Stimulated activated CD4-positive, alpha-beta T cell treated with anti-CD3 and anti-CD28 coated beads, Interleukin-1b, Interleukin-23, amount 100 ng/mL, for 48 hours (primary cell): ENCODE measurements around the gene CYP46A1.

Experiments used
- DNase-seq: peaks from one replicate; pipeline ENCODE4 v3.0.0-alpha.2; 2020

CYP46A1 gene

DNA sequence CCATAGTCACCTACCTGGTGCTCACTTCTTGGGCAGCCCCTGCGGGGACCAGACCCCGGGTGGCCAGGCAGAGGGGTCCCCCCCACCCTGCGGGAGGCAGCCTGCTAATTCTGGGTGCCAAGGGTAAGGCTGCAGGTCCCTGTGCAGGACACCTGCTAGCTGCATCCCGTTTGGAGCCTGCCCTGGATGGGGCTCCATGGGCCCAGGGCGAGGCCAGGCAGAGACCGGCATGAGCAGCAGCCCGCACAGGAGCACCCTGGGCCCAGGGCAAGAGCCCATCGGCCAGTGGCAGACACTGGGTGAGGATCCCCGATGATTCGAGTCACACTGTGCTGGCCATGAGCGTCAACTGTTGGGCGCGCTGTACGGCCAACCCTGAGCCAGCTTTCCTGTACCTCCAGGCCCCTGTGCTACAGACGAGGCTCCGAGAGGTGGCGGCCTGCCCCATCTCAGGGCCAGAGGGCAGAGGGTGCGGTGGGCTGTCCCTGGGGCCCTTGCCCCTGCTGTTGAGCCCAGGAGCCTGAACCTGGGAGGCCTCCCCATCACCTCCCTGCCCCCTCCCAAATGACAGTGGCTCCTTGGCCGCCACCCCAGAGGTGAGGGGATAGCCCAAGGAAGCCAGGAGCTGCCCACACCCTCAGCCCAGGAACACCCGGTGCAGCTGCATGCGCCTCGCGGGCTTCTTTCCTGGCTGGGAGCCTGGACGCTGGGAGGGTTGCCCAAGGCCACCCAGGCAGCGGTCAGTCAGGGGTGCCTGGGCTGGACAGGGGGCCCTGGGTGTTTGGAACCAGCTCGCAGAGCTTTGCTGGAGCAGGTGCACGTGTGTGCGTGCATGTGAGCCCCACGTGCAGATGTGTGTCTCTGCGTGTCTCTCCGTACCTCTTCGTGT, 47.7 kb downstream of the CYP46A1 start:
- no peak for DNase-seq

DNA sequence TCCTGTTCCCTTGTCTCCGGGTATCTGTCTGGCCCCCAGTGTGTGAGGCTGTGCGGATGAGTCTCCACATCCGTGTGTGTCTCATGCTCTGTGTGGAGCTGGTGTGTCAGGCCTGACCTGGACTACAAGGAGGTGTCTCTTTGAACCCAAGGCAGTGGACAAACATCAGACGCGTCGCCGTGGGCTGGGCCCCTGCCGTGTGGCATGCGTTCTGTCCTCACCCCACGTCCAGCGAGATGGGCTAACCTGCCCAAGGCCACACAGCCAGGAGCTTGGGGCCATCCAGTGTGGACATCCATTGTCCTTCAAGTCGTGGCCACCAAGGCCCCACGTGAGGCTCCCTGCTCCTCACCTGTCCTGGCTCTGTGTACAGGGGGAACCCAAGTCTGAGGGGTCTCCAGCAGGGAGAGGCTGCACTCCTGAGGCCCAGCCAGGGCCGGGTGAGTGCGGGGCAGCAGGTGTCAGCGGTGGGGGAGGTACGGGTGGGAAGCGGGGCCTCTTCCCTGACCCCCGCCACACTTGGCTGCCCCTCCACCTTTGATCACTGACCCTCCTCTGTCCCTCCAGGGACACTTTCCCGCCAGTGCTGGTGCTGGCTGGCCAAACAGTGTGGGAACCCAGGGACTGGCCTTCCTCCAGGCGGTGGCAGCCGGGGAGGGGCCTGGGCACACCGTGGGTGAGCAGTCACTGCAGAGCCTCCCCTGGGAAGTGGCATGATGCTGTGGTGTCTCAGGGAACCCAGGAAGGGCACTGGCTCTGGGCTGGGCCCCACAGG, 48.5 kb downstream of the CYP46A1 start:
- no peak for DNase-seq

DNA sequence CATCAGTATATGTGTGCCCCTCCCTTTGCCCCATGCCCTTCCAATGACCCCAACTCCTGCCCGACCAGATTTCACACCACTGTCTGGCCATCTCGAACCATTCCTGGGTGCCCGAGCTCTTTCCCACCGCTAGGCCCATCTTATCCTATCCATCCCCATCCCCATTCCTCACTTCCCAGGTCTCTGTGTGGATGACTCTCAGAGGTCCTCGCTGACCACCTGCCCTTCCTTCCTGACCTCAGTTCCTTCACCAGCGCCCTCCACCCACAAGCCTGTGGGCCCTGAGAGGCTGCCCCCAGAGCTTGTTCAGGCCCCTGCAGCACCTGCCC, 49.1 kb downstream of the CYP46A1 start:
- no peak for DNase-seq

DNA sequence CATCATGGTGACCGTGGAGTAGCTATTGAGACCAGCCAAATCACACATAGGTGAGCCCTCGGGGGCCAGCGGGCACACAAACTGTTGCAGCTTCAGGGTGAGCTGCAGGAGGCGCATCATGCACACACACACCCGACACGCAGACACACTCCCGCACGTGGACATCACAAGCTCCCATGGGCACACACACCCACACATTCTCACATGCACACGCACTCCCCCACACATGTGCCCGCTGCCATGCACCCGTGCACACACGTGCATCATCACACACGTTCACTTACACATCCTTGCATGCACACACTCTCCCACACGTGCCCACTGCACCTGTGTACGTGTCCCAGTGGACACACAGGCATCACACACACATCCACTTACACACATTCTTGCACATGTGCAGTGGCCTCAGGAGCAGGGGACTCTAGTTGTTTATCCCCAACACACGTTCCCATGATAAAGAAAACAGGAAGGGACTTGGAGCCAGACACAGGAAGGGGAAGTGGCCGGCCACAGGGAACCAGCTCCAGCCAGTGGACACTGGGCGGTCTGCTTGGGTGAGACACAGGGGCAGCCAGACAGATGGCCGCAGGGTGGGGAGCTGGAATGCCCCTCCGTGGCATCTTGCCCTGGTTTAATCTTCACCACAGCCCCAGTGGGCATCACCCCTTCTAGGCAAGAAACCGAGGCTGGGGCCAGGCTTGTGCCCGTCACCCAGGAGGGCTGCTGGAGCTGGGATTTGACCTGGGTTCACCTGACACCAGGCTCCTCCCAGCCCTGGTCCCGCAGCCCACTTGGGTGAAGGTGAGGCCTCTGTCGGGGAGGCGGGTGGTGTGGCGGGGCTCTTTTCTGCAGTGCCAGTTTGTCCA, 49.7 kb downstream of the CYP46A1 start:
- no peak for DNase-seq

DNA sequence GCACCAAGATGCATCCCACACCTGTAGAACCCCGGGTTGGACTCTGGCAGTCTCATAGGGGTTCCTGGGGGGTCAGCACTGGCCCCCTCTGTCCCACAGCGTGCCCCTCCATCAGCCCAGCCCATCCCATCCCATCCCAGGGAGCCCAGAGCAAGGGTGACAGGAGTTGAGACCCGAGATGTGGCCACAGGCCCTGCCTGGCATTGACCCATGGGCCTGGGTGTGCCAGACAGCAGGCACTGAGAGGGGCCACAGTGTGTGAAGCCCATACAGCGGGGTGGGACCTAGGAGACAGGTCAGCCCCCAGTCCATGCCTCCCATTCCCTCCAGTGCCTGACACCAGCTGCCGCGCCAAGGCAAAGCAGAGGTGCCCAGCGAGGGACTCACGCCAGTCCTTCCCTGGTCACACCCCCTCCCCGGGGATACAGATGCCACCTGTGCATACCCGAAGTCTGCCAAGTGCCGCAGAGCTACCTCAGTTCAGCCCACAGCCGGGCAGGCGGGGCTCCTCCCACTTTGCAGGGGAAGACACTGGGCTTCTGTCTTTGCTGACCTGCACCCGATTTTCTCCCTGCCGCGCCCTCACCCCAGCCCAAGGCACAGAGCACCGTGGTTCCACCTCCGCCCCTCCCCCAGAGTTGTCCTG, 50.4 kb downstream of the CYP46A1 start:
- DNase-seq: no peak

DNA sequence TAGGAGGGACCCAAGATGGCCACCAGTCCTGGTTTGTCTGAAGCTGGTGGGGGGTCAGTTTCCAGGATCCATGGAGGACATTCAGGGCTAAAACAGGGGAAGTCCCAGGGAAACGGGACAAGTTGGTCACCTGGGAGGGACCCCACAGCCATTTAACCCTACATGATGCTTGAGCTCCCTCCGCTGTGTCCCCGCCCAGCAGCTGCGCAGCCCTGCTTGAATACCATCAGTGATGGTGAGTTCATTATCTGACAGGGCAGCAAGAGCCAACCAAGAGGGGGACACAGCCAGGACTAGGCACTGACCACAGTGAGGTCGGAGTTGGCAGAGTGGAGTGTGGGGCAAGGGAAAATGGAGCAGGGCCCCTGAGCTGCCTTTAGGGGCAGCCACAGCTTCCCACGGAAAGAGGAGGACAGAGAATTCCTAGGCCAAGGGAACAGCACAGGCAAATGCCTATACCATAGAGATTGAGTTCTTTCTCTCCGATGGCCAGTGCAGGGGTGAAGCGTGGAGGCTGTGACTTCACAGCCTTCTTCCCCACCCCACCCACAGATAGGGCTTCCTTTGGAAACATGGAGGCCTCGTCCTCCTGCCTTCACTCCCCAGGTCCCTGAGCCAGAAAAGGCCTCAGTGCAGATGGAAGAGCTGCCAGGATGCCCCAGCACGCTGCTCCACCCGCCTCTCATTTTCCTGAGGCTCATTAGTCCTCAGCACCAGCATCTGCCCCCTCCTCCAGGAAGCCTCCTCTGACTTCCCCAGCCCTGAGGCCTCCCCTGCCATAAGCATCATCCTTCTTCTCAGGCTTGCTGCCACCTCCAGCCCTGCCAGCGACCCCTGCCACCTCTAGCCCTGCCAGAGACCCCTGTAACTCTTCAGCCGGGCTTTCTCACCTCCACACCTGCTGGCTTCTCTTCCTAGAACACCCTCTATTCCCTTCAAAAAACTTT, 51.4 kb downstream of the CYP46A1 start:
- no peak for DNase-seq

DNA sequence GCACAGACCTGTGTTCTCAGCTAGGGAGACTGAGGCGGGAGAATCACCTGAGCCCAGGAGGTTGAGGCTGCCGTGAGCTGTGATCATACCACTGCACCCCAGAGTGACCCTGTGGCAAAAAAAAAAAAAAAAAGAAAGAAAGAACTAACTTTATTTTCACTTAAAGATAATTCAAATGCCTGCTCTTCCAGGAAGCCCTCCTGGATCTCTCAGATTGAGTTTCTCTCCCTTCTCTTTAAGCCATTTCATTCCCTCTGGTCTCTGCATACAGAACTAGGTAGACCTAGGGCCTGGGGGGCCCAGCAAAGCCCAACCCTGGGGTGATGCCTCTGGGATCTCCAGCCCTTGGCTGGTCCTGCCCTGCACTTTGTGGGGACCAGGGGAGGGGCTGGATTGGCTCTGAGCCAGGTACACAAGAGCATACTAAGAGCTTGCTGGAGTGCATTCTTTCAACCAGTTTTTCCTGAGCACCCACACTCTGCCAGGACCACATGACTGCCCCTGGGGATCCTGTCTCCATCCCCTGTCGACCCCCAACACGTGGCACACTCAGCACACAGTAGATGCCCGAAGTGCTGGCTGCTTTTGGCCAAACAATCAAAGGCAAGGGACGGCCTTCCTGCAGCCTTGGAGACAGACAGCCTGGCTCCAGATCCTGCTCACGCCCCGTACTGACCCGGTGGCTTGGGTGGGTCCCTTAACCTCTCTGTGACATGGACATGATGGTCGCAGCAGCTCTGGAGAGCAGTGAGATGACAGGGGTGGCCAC, 52.7 kb downstream of the CYP46A1 start:
- DNase-seq: no peak

DNA sequence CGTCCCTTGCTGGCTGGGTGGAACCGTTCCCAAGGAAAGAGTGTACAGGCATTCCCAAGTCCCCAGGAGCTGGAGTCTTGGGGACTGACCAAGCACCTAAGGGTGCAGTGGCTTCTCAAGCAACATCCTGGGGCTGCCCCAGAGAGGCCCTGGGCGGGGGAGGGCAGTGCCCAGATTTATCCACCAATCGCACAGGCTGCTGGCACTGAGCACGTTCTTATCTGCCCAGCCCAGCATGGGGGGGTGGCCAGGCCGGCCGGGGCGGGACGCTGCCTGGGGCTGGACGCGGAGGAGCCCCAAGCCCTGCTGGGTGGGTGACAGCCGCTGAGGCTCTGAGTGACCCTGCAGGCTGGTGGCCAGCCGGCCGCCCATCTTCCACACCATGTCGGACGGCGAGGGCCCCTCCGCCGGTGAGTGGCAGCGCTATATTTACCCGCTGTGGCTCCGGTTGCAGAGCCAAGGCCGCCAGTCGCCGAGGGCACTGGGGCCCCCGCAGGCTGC, 53.4 kb downstream of the CYP46A1 start:
- DNase-seq: no peak

DNA sequence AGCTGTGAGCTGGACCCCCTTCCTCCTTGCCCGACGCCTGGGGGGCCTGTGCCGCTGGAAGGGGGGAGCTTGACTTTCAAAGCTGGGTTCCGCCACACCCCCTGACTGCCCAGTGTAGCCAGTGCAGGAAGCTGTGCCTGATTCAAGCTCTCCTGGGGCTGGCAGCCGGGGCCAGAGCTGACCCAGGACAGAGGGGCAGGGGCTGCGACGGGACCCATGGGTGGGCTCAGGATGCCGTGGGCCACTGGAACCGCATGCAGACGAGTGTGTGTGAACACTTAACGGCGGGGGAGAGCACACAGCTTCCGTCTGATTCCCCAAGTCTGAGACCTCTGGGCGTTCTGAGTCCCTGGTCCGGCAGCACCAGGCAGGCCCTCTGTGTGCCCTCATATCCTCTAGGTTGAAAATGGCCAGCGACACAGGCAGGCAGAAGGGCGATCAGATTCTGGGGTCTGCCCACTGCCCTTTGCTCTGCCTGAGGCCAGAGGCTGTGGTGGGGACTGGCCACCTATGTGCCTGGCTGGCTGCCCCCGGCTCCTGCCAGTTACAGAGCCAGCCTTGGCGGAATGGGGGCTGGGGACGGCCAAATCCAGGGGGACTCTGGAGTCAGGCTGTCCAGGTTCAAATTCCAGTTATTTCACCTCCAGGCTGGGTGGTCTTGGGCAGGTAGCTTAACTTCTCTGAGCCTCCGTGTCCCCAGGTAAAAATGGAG, 54.0 kb downstream of the CYP46A1 start:
- no peak for DNase-seq

DNA sequence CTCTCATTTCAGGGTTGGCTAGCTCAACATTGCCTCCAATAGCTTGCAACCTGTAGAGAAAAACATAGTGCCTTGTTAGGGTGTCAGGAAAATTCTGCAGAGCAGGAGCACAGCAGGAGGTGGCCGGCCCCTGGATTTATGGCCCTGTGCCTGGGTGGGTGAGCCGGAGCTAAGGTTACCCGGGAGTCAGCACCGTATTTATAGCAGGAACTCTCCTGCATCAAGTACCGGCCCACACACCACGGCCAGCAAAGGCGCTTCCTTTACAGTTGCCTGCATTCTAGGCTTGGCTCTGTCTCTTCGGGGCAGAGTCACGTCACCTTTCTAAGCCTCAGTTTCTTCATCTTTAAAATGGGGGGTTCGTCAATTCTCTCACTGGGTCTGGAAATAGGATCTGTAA, 56.3 kb downstream of the CYP46A1 start:
- no peak for DNase-seq

DNA sequence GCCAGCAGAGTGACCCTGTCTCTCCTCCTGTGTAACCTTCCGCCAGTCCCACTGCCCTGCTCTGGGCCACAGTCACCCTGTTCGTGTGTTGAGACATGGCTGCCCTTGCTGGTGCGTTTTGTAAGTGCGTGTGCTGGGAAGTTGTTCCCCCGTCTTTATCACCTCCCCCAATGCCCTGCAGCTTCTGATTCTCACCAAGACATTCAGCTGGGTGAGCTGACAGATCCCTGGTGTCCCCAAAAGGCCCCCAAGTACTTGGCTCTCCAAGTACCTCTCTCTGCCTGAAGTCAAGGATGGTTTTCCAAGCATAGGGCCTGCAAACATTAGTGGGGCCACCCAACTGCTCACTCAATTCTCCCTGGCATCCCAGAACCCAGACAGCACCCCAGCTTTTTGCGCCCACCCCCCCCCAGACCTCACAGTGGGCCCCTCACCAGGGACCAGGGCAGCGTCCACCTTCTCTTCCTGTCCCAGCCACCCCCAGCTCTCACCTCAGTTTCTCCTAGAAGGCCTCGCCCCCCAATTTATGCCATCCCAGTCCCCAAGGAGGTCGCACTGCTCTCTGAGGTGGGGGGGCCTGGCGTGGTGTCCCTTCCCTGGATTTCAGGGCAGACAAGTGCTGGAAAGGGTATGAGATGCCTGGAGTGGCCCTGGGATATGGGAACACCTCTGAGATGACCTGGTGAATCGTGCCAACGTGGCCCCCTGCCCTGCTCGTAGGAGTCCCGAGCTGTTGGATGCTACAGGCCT, 57.3 kb downstream of the CYP46A1 start:
- no peak for DNase-seq

DNA sequence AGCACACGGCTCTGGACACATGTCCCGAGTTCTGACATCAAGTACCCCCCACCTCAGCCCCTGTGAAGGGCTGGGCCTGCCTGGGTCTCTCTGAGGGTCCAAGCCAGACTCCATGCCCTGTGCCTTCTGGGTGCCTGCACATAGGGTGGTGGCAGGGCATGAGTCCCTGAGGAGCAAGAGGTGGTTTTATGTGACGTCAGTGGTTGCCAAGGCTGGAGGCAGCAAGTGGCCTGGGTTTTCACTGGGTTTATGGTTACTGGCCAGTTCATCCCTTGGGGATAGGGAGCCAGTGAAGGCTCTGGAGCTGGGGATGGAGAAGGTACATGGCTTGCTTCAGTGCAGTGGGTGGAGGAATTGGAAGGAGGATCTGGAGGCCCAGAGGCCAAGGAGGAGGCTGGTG, 58.0 kb downstream of the CYP46A1 start:
- no peak for DNase-seq

DNA sequence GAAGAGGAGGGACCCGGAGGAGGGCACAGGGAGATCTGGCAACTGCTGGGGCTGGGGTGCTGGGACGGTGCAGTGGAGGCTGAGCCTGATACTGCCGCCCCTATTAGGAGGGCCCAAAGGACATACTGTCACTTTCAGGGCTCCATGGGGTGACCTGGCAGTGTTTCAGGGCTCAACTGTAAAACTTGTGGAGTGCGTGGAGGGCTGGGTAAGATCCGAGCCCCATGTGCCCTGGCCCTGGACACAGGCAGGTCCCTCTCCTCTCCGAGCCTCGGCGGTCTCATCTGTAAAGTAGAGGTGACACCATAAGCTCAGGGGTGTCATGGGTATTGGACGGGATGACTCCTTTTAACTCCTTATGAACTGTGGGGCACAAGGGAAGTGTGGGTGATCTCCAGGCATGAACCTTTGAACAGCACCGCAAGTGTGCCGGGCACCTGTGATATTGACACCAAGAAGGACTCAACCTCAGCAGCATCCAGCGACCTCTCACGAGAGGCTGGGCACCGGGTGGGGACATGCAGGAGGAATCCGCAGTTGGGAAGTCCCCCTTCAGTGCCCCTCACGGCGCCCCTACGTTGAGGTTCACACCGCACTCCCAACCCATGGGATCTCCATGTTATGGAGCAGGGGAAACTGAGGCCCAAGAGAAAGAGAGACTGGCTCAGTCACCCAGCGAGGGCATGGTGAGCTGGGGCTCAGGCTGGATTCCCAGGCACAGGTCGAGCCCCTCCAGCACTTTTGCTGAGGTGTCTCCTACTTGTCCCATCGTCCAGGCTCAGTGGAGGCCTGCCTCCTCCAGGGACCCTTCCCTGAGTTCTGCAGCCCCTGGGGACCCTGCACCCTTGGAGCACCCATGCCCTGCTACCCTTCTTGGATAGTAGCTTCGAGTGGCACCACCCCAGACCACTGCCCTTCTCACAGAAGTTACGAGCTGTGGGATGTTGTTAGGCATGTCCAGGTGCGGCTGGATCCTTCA, 58.7 kb downstream of the CYP46A1 start:
- DNase-seq: no peak

DNA sequence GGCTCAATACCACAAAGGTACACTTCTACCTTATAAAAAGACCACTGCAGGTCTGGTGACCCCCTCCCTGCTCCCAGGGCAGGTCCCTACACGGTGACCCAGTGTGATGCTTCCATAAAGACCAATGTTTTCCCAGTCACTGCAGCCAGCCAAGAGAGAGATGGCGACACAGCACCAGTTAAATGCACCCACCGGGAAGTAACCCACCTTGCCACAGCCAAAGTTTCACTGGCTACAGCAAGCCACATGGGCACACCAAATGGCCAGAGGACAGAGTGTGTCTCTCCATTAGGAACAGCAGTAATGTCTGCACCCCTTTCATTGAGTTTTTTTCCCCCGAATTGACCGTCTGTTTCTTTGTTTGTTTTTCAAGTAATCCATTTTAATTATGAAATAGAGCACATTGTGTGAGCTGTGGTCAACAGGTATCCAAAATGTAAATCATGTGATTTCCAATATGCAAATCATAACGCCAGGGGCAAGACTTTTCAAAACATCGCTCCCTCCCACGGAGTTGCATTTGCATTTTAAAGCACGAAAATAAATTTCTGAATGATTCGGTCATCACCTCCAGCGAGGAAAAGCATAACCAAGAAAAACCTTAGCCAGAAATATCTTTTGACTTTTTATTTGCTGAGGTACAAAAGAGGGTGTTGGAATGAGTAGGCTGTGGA, 60.2 kb downstream of the CYP46A1 start:
- no peak for DNase-seq

DNA sequence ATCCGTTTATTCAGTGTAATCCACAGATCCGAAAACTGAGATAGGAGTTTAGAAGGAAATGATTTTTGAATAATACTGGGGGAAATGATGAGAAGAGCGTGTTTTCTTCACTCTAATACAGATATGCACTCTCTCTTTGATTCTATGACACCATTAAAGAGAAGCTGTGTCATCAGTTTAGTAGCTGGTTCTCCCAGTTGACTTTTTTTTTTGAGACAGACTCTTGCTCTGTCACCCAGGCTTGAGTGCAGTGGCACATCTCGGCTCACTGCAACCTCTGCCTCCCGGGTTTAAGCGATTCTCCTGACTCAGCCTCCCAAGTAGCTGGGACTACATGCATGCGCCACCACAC, 60.8 kb downstream of the CYP46A1 start:
- no peak for DNase-seq

DNA sequence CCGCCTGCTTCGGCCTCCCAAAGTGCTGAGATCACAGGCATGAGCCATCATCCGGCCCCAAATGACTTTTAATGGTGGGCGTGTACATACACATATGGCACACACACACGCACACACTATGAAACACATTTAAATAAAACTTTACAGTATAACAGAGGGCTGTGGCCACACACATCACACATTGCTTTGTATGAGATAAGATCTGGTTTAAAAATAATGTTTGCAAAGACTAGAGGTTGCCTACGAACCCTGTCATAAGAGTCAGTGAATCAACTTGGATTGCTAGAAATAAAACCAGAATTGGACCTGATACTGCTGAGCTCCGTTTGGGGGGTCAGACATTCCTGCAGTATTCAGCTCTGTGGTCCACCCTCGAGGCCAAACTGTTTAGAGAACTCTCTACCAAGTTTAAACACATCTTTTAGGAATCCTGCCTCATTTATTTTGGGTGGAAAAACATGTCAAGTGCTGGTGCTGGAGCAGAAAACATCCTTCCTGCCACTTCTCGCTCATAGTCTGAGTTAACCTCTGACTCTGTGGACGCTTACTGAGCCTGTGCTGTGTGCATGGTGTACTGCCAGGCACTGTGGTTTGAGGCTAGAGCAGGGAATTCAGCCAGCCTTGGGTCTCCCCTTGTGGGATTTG, 61.3 kb downstream of the CYP46A1 start:
- no peak for DNase-seq

DNA sequence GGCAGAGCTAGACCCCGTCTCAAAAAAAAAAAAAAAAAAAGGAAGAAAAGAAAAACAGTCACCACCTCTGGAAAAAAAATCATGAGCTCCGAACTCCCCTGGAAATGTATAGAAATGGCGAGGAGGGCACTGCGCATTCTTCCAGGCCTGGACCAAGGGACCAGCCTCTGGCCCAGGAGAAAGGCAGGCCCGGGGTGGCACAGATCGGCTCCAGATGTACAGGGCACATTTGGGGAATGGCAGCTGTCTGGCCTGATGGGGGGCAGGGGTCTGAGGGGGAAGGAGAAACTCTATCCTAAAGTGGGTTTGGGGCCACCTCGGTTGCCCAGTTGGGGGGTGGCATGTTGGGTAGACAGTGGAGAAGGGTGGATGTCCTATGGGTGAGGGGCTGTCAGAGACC, 63.1 kb downstream of the CYP46A1 start:
- DNase-seq: no peak
